HL-60 (cell line): ENCODE measurements around the gene C1orf21.

Source experiments
- DNase-seq, 2 experiments: peaks; one replicate each; pipeline ENCODE4 v3.0.0-alpha.2; 2010 to 2020; ENCODE audit warnings: low read depth in 1 of 2, low spot score in 1 of 2
- H3K27ac ChIP-seq: fragments of 250-450 bp; sonication (Bioruptor Pico); replicated peaks from 2 replicates; pipeline ENCODE4 v1.5.1; 2020; ENCODE audit warnings: mild to moderate bottlenecking, moderate library complexity
- H3K27me3 ChIP-seq: fragments of 250-450 bp; sonication (Bioruptor Pico); 2 replicates; pipeline ENCODE4 v1.5.1; 2021; ENCODE audit warnings: mild to moderate bottlenecking, moderate library complexity; ENCODE audit not compliant: insufficient read depth, poor library complexity, severe bottlenecking
- H3K4me3 ChIP-seq: replicated peaks from 2 replicates; pipeline ENCODE4 v1.5.1; 2011; ENCODE audit warnings: mild to moderate bottlenecking, control low read depth, low read length; ENCODE audit not compliant: insufficient read depth
- CTCF ChIP-seq: IDR thresholded peaks from one replicate; pipeline ENCODE4 v1.5.1; 2011; ENCODE audit warnings: low read length, control low read depth, inconsistent platforms; ENCODE audit not compliant: insufficient read depth
- GABPA ChIP-seq: IDR thresholded peaks from 2 replicates; pipeline ENCODE4 v1.6.1; 2012; ENCODE audit warnings: low read depth
- POLR2AphosphoS5 ChIP-seq: IDR thresholded peaks from 2 replicates; pipeline ENCODE4 v1.6.1; 2012; ENCODE audit warnings: low read depth
- REST ChIP-seq: IDR thresholded peaks from 2 replicates; pipeline ENCODE4 v1.6.1; 2012; ENCODE audit warnings: low read depth; ENCODE audit not compliant: insufficient replicate concordance
- SPI1 ChIP-seq: IDR thresholded peaks from 2 replicates; pipeline ENCODE4 v1.6.1; 2012; ENCODE audit warnings: low read depth, mild to moderate bottlenecking, borderline replicate concordance

C1orf21 gene

GRCh38 chr1:184424157-184424556, 37.3 kb downstream of the C1orf21 start:
- H3K27me3 ChIP-seq, result peaks cover 2% of the 10 kb centered on the region
- TF ChIP-seq GABPA (no peak), CTCF (no peak), REST (no peak), SPI1 (no peak), POLR2AphosphoS5 (no peak)
- DNase-seq, result no peak
- no peak overlapping the region for H3K4me3 ChIP-seq
- no peak overlapping the region for H3K27ac ChIP-seq

GRCh38 chr1:184424945-184425344, 38.1 kb downstream of the C1orf21 start:
- peaks cover 2% of the 10 kb centered on the region for H3K27me3 ChIP-seq
- H3K4me3 ChIP-seq, result no peak overlapping the region
- no peak for TF ChIP-seq REST
- no peak for TF ChIP-seq SPI1
- TF ChIP-seq POLR2AphosphoS5, result no peak
- no peak for TF ChIP-seq GABPA
- TF ChIP-seq CTCF, result no peak
- DNase-seq, result no peak
- no peak overlapping the region for H3K27ac ChIP-seq

GRCh38 chr1:184425449-184426277, 38.8 kb downstream of the C1orf21 start:
- Histone ChIP-seq H3K27ac (no peak overlapping the region), H3K4me3 (no peak overlapping the region), H3K27me3 (peaks cover 2% of the 10 kb centered on the region)
- DNase-seq, result no peak
- no peak for TF ChIP-seq SPI1
- no peak for TF ChIP-seq REST
- no peak for TF ChIP-seq POLR2AphosphoS5
- TF ChIP-seq CTCF, result no peak
- TF ChIP-seq GABPA, result no peak
